ENCODE data around the gene TBC1D9.

DNA sequence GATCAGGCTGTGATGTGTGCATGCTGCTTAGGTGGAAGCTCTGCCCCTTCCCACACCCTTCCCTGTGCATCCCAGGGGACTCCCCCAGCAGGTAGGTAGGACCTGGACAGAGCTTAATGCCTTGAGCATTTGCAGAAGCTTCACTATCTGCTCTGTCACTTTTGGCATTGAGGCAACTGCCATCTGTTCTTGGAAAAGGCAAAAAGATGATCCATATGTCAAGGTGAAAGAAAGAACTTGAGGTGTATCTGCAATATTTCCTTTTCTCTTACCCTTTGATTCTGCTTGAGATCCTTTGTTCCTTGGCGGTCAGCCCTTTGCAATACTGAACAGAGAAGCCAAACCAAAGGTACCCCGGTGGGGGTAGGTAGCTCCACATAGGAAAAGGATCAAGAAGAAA is 37.1 kb upstream of the TBC1D9 start:
- TF ChIP-seq, protein P1, sequence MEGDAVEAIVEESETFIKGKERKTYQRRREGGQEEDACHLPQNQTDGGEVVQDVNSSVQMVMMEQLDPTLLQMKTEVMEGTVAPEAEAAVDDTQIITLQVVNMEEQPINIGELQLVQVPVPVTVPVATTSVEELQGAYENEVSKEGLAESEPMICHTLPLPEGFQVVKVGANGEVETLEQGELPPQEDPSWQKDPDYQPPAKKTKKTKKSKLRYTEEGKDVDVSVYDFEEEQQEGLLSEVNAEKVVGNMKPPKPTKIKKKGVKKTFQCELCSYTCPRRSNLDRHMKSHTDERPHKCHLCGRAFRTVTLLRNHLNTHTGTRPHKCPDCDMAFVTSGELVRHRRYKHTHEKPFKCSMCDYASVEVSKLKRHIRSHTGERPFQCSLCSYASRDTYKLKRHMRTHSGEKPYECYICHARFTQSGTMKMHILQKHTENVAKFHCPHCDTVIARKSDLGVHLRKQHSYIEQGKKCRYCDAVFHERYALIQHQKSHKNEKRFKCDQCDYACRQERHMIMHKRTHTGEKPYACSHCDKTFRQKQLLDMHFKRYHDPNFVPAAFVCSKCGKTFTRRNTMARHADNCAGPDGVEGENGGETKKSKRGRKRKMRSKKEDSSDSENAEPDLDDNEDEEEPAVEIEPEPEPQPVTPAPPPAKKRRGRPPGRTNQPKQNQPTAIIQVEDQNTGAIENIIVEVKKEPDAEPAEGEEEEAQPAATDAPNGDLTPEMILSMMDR (IDR thresholded peaks at IDR 0.05), result no peak
- TF ChIP-seq POLR2A (IDR thresholded peaks at IDR 0.05), result no peak
